Measurements from ENCODE around the gene VPS33B.
"Not testable (repeated sequence)": the region's sequence is repeated elsewhere in the genome, so short reads cannot be mapped to it uniquely, and the experiment has no call there.

VPS33B gene

DNA sequence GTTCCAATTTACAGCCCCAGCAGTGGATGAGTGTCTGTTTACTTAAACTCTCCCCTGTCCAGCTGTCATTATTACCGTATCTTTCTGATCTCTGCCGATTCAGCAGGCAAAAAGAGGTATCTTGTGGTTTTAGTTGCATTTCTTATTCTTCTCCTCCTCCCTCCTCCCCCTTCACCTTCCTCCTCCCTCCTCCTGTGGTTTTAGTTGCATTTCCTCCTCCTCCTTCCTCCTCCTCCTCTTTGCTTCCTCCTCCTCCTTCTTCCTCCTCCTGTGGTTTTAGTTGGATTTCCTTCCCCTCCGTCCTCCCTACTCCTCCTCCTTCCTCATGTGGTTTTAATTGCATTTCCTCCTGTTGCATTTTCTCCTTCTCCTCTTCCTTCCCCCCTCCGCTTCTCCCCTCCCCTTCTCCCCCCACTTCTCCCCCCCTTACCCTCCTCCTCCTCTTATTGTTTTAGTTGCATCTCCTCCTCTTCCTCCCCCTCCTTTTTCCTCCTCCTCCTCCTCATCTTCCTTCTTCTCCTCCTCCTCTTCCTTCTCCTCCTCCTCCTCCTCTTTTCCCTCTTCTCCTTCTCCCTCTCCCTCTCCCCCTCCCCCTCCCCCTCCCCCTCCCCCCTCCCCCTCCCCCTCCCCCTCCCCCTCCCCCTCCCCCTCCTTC lies 25.3 kb upstream of the VPS33B start:
- no peak for TF ChIP-seq ZFX (IDR thresholded peaks at IDR 0.05; ENCODE audit: borderline replicate concordance)
- TF ChIP-seq, protein P1, sequence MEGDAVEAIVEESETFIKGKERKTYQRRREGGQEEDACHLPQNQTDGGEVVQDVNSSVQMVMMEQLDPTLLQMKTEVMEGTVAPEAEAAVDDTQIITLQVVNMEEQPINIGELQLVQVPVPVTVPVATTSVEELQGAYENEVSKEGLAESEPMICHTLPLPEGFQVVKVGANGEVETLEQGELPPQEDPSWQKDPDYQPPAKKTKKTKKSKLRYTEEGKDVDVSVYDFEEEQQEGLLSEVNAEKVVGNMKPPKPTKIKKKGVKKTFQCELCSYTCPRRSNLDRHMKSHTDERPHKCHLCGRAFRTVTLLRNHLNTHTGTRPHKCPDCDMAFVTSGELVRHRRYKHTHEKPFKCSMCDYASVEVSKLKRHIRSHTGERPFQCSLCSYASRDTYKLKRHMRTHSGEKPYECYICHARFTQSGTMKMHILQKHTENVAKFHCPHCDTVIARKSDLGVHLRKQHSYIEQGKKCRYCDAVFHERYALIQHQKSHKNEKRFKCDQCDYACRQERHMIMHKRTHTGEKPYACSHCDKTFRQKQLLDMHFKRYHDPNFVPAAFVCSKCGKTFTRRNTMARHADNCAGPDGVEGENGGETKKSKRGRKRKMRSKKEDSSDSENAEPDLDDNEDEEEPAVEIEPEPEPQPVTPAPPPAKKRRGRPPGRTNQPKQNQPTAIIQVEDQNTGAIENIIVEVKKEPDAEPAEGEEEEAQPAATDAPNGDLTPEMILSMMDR (IDR thresholded peaks at IDR 0.05), result no peak
- no peak overlapping the region for H3K27ac ChIP-seq

DNA sequence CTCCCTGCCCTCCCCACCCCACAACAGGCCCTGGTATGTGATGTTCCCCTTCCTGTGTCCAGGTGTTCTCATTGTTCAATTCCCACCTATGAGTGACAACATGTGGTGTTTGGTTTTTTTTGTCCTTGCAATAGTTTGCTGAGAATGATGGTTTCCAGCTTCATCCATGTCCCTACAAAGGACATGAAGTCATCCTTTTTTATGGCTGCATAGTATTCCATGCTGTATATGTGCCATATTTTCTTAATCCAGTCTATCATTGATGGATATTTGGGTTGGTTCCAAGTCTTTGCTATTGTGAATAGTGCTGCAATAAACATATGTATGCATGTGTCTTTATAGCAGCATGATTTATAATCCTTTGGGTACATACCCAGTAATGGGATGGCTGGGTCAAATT lies 23.7 kb upstream of the VPS33B start:
- H3K27ac ChIP-seq, result not testable (repeated sequence)

DNA sequence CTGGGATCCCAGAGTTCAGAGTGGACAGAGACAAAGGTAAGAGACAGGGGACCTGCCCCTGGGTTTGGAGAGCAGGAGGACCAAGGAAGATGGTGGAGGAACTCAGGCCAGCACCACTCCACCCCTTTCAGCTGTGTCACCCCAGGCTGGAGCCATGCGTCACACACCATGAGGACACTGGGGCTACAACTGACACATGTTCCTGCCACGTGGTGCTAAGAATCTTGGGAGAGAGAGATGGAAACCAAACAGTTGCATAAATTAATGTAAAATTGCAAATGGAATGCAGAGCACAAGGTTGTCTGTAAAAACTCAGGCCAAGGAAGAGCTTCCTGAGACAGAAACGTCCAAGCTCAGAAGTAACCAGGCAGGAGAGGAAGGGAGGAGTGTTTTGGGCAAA lies 22.7 kb upstream of the VPS33B start:
- no peak overlapping the region for H3K27ac ChIP-seq
- TF ChIP-seq ZFX (IDR thresholded peaks at IDR 0.05; ENCODE audit: borderline replicate concordance), result no peak
- TF ChIP-seq, protein P1 (IDR thresholded peaks at IDR 0.05), result no peak

DNA sequence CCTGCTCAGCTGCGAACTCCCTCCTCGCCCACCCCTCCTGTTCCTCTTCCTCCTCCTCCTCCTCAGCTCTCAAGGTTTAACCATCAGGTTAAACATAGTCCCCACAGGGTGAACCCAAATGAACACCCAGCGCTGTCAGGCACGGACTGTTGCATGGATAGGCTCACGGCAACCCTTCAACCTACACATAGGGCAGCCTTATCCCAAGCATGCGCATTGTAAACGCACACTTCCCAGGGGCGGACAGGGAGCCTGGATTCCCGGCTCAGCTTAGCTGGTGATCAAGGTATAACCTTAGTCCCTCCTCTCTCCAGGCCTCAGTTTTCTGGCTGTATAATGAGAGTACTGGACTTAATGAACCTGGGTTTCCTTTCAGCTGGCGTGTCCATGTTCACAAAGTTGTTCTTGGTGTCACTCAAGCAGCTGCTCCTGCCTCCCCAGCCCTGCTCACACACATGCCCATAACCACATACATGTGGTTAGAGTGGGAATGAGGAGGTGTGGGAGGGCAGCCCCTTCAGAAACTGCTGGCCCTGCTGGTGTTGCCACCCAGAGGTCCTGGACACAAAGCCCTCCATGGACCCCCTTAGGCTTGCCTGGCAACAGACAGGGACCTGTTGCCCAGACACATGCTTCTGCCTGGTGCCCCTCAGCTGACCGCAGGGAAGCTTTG lies 20.9 kb upstream of the VPS33B start:
- H3K27ac ChIP-seq, result no peak overlapping the region
- TF ChIP-seq, protein P1 (IDR thresholded peaks at IDR 0.05), result no peak
- TF ChIP-seq ZFX (IDR thresholded peaks at IDR 0.05; ENCODE audit: borderline replicate concordance), result no peak

DNA sequence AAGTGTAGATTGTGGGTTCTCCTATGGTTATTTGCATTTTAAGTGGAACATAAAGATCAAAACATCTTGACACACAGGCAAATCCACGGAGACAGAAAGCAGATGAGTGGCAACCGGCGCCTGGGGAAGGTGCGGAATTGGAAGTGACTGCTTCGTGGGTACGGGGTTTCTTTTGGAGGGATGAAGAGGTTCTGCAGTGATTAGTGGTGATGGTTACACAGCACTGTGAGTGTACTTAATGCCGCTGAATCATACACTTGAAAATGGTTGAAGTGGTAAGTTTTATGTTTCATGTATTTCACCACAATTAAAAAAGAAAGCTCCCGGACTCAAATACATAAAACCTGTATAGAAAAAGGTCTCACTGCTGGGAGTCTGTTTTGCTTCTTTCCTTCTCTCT lies 18.5 kb upstream of the VPS33B start:
- H3K27ac ChIP-seq, result no peak overlapping the region
- TF ChIP-seq, protein P1 (IDR thresholded peaks at IDR 0.05), result no peak
- TF ChIP-seq ZFX (IDR thresholded peaks at IDR 0.05; ENCODE audit: borderline replicate concordance), result no peak

DNA sequence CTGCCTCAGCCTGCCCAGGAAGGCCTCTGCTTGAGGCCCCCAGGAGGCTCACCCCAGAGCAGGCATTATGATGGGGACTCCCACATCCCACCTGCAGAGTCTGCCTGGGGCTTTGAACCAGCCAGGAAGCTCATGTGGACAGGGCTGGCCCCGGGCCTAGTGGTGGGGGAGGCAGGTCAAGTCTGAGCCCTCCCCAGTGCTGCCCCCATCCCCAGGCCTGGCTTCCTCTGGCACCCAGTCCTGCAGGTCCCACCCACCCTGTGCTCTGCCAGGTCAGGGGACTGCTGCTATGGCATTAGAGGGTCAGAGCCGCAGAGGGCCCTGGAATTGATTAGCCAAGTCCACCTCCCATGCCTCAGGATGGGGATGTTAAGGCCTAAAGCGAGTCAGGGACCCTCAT lies 17.6 kb upstream of the VPS33B start:
- no peak overlapping the region for H3K27ac ChIP-seq
- TF ChIP-seq, protein P1 (IDR thresholded peaks at IDR 0.05), result no peak
- no peak for TF ChIP-seq ZFX (IDR thresholded peaks at IDR 0.05; ENCODE audit: borderline replicate concordance)

DNA sequence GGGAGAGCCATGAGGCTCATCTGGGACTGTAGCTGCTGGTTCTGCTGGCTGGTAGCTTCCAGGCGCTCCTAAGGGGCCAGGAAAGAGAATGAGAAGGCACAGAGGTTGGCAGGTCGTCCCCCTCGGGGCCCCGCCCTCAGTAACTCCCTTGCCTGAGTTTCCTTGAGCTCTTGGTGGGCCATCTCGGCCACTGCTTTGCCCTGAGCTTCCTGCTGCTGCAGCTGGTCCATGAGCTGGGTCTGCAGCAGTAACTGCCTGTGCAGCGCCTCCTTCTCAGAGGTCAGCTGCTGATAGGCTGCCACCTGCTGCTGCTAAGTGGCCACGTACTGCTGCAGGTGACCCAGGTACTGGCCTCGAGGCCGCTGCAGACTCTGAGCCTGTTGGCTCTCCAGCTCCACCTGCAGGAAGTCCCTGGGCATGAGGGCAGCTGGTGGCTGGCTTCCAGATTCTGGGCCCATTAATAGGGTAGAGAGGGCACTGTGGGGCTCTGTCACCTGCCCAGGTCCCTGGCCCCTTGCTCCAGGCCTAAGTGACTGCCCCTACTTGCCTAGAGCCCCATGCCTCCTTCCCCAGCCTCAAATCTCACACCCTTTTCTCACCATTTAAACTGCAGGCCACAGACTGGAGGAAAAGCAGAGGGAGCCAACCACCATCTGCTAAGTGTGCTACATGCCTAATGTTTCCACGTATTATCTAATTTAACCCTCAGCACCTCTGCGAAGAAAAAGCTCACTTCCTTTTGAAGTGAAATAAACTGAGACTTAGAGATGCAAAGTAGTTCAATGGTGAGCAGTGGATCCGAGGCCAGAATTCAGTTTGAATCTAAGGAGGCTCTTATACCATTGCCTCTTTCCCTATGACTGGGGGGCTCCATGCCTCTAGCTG lies 10.8 kb upstream of the VPS33B start:
- no peak overlapping the region for H3K27ac ChIP-seq
- TF ChIP-seq ZFX (IDR thresholded peaks at IDR 0.05; ENCODE audit: borderline replicate concordance), result no peak
- TF ChIP-seq, protein P1 (IDR thresholded peaks at IDR 0.05), result peak; percentile 94

Measured in 22Rv1 (cell line).